8988T (cell line): ENCODE data around the gene WASL.
A peak's percentile ranks its signal among the peaks of the same experiment; 100 is the strongest.
"Not testable (repeated sequence)": the region's sequence is repeated elsewhere in the genome, so short reads cannot be mapped to it uniquely, and the experiment has no call there.

Experiments
- DNase-seq: peaks from one replicate; pipeline ENCODE4 v3.0.0; 2011

WASL gene

DNA sequence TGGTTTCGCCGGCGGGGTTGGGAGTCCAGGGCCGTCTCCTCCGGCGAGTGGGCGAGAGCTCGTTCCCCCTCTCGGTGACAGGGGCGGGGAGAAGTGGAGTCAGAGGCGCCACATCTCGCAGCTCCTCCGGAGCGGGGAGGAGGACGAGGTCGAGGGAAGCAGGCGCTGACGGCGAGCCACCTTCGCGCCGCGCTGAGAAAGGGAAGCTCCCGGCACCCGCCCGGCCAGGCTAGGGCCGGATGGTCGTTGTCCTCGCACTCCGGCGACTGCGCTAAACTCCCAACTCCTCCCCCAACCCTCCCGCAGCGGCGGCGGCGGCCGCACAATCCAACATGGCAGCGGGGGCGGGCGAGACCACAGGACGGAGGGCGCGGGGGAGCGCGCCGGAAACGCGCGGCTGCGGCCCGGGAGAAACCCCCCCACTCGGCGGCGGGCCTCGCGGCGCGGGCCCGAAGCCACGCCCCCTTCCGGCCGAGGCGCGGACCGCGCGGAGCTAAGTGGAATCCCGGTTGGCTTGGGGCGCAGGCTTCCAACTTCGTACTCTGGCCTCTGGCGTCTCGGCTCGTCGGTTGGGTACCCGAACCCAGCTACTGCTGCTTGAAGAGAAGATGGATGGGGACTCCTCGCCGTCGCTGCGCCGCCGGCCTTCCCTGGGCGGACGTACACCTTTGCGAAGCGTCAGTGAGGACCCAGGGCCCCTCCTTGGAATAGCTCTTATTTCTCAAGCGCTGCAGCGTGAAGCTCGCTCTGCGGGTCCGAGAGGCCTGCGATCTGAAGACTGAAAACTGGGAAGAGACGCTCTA lies at the start of gene WASL:
TSS of gene WASL (minus strand) at position 270 of the 803 bp plus-strand sequence. CDS start at position 1, 269 bp downstream.
- peak; percentile 77 for DNase-seq

- DNase-seq, result no peak
Observed at GRCh38 chr7:123797673-123798531, 49.1 kb upstream of the WASL start.

DNA sequence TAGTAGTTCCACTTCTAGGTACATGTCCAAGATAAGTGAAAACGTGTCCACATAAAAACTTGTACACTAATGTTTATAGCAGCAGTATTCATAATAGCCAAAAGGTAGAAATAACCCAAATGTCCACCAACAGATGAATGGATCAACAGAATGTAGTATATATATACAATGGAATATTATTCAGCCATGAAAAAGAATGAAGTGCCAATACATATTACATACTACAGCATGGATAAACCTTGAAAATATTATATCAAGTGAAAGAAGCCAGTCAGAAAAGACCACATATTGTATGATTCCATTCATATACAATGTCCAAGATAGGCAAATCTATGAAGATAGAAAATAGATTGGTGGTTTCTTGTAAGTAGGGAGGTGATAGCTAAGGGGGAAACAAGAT lies 47.8 kb upstream of the WASL start:
- no peak for DNase-seq

- no peak for DNase-seq
Observed at GRCh38 chr7:123795917-123796316, 47.1 kb upstream of the WASL start.

- DNase-seq, result not testable (repeated sequence)
Observed at GRCh38 chr7:123795116-123795515, 46.3 kb upstream of the WASL start.

DNA sequence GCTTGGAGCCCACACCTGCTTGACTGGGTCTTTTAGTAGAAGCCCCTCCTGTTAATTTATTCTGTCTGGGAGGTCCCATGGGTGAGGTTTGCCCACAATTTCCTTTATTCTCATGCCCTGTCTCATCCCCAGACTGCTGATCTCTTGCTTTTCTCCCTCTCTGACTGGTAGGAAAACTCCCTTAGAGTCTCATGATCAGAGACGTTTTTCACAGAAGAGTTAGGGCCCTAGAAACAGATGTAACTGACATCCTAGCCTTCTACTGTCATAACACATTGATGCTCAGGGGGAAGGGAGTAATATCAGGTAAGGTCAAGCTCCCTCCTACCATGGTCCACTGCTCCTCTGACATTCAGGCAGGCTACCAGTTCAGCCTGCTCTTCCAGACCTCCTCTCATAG lies 43.7 kb upstream of the WASL start:
- DNase-seq, result no peak

DNA sequence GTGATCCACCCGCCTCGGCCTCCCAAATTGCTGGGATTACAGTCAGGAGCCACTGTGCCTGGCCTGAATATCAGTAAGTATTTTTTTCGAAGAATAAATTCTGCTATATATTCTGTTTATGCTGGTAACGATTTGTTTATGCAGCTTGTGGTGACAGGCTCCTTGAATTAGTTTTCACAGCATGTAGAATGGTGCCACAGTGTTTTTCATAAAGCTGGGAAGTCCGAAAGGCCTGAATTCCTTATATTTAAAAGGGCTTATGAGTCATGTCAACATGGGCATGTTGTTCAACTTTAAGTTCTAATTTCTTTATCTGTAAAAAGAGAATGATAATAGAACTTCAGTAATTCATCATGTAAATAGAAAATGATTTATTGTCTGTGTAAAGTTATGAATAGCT lies 42.2 kb upstream of the WASL start:
- no peak for DNase-seq

GRCh38 chr7:123789817-123790216 lies 41.0 kb upstream of the WASL start:
- DNase-seq, result no peak

GRCh38 chr7:123789206-123789784 lies 40.5 kb upstream of the WASL start:
- DNase-seq, result no peak

DNA sequence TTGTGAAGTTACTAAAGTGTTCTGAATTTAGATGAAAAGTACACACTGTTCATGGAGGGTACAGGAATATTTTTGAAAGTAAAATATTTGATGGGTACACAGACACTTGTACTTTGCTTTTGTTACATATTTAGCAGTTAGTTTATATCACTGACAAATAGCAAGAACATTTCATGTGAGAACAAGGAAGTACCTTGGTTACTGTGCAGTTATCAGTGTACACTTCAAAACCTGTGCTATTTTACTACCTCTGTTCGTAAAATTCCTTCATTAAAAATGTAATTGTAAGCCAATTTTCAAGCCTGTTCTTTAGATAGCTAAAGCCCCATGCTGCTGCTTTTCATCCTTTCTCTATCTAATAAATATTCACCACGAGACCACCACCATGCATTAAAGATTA lies 39.8 kb upstream of the WASL start:
- DNase-seq, result no peak

- no peak for DNase-seq
Observed at GRCh38 chr7:123787220-123788007, 38.6 kb upstream of the WASL start.

GRCh38 chr7:123784263-123784662 lies 35.5 kb upstream of the WASL start:
- DNase-seq, result no peak

GRCh38 chr7:123783820-123784219 lies 35.0 kb upstream of the WASL start:
- DNase-seq, result no peak

- no peak for DNase-seq
Observed at GRCh38 chr7:123782071-123782798, 33.4 kb upstream of the WASL start.

DNA sequence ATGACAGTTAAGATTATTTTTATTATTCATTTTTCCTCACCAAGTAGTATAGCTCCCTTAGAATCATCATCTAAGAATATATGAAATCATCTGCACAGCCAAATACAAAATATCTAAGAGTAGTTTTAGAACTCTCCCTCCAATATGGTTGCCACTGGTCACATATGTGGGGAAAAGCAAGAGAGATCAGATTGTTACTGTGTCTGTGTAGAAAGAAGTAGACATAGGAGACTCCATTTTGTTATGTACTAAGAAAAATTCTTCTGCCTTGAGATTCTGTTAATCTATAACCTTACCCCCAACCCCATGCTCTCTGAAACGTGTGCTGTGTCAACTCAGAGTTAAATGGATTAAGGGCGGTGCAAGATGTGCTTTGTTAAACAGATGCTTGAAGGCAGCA lies 31.7 kb upstream of the WASL start:
- not testable (repeated sequence) for DNase-seq

- DNase-seq, result no peak
Observed at GRCh38 chr7:123774496-123774895, 25.7 kb upstream of the WASL start.

DNA sequence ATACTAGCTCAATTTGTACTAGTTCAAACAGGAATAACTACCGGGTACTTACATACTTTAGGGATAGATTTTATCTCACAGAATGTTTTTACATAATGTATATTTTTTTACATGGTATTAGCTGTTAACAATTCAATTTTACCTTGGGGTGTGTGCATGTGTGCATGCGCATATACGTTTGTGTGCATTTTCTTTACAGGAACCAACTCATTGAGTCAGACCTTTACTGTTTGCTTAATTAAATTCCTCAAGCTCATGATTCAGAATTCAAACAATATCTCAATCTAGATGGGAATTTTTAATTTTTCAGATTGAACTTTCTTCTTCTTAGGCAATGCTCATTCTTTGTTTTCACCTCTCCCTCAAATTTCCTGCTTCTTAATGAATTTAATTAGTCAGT lies 24.7 kb upstream of the WASL start:
- no peak for DNase-seq

GRCh38 chr7:123772652-123773051 lies 23.8 kb upstream of the WASL start:
- DNase-seq, result no peak

GRCh38 chr7:123771846-123772245 lies 23.0 kb upstream of the WASL start:
- no peak for DNase-seq

- no peak for DNase-seq
Observed at GRCh38 chr7:123771256-123771655, 22.5 kb upstream of the WASL start.

DNA sequence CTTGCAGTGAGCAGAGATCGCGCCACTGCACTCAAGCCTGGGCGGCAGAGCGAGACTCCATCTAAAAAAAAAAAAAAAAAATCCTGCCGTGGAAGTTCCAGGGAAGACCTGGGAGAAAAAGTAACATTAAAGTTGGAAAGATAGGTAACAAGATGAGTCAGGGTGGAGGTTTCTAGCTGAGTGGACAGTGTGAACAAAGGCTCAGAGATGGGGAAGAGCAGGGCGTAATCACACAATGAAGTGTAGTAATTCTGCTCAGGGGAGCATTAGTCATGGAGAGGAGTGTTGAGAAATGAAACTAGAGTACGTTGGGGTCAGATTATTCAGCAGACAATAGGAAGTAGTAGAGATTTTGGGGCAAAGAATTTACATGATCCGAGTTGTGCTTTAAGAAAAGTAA lies 21.6 kb upstream of the WASL start:
- no peak for DNase-seq

- no peak for DNase-seq
Observed at GRCh38 chr7:123769371-123769770, 20.6 kb upstream of the WASL start.
